ENCODE measurements around the gene GNA14. TPM values are rescaled to one million over a fixed set of nuclear protein-coding genes. Genes with fewer than 3 reads are reported as not detected.

The GNA14 gene
- total and polyA plus RNA-seq, 12 donors, result 1.7 to 11.9 (median 2.9) TPM

- Histone ChIP-seq H3K27ac (no peak overlapping the region), H3K4me1 (replicated peaks in 1 of 2) (no peaks in the 10 kb centered on the region), H3K27me3 (no peaks in the 10 kb centered on the region), H3K9me3 (replicated peaks in 1 of 3) (no peaks in the 10 kb centered on the region), H3K36me3 (replicated peaks in 1 of 2) (no peaks in the 10 kb centered on the region), H3K4me3 (no peak overlapping the region)
- 79 to 85% (median 82%) methylated on average over 3 of the region's 3 CpGs for WGBS, 4 donors
- DNase-seq, result no peak
- intact Hi-C loops (cut with DNase I), result no loop called here
- no peak for TF ChIP-seq POLR2A (IDR thresholded peaks at IDR 0.05)
- TF ChIP-seq CTCF (IDR thresholded peaks at IDR 0.05), result no peak
Measured at GRCh38 chr9:77533671-77534070, 114.5 kb downstream of the GNA14 start.

- no peak overlapping the region for H3K4me3 ChIP-seq
- no peak for DNase-seq
- no peak overlapping the region for H3K27ac ChIP-seq
- no peaks in the 10 kb centered on the region for H3K36me3 ChIP-seq (replicated peaks in 1 of 2)
- H3K4me1 ChIP-seq (replicated peaks in 1 of 2), result no peaks in the 10 kb centered on the region
- no peak for TF ChIP-seq CTCF (IDR thresholded peaks at IDR 0.05)
- TF ChIP-seq POLR2A (IDR thresholded peaks at IDR 0.05), result no peak
- WGBS, 4 donors, result 78 to 96% (median 91%) methylated on average over 5 of the region's 5 CpGs
- H3K27me3 ChIP-seq, result no peaks in the 10 kb centered on the region
- intact Hi-C loops (cut with DNase I), result no loop called here
- H3K9me3 ChIP-seq (replicated peaks in 1 of 3), result no peaks in the 10 kb centered on the region
Measured at GRCh38 chr9:77532607-77533006, 115.5 kb downstream of the GNA14 start.

- no peak for DNase-seq
- intact Hi-C loops (cut with DNase I), result no loop called here
- H3K27ac ChIP-seq, result no peak overlapping the region
- H3K36me3 ChIP-seq (replicated peaks in 1 of 2), result no peaks in the 10 kb centered on the region
- no peaks in the 10 kb centered on the region for H3K4me1 ChIP-seq (replicated peaks in 1 of 2)
- no peaks in the 10 kb centered on the region for H3K27me3 ChIP-seq
- WGBS, 4 donors, result 66 to 89% (median 84%) methylated on average over 4 of the region's 4 CpGs
- H3K9me3 ChIP-seq (replicated peaks in 1 of 3), result no peaks in the 10 kb centered on the region
- H3K4me3 ChIP-seq, result no peak overlapping the region
- TF ChIP-seq CTCF (IDR thresholded peaks at IDR 0.05) (no peak), POLR2A (IDR thresholded peaks at IDR 0.05) (no peak)
Measured at GRCh38 chr9:77531400-77531799, 116.7 kb downstream of the GNA14 start.

- intact Hi-C loops (cut with DNase I), result no loop called here
- Histone ChIP-seq H3K4me3 (no peak overlapping the region), H3K27me3 (no peaks in the 10 kb centered on the region), H3K27ac (no peak overlapping the region), H3K9me3 (replicated peaks in 1 of 3) (no peaks in the 10 kb centered on the region), H3K36me3 (replicated peaks in 1 of 2) (no peaks in the 10 kb centered on the region), H3K4me1 (replicated peaks in 1 of 2) (peaks cover 0 to 4% of the 10 kb centered on the region in 2 donors)
- no peak for DNase-seq
- TF ChIP-seq CTCF (IDR thresholded peaks at IDR 0.05), result no peak
- TF ChIP-seq POLR2A (IDR thresholded peaks at IDR 0.05), result no peak
- WGBS, 4 donors, result 62 to 85% (median 73%) methylated on average over 2 of the region's 2 CpGs
Measured at GRCh38 chr9:77523891-77524290, 124.2 kb downstream of the GNA14 start.
